ENCODE data around the gene HOXC10. TPM values are rescaled to one million over a fixed set of nuclear protein-coding genes. Genes with fewer than 3 reads are reported as not detected.
A peak's percentile ranks its signal among the peaks of the same experiment; 100 is the strongest.

Gene HOXC10
- total RNA-seq, 3 donors from 2014 or later (not counting 1 experiment from before 2014, with no cell fraction given) = not detected

GRCh38 chr12:54000116-54001114 lies 15.5 kb downstream of the HOXC10 start, which contains the start of gene HOXC9:
Gene HOXC9 (plus strand): TSS chr12:54000161. CDS start chr12:54000189, 28 bp downstream.
- intact Hi-C loops (cut with micrococcal nuclease) = no loop called here
- Histone ChIP-seq H3K27me3 (ENCODE audit: control insufficient read depth, insufficient read depth, low read length) (peaks cover 92% of the 10 kb centered on the region), H3K27ac (ENCODE audit: low read length) (no peak within 1 kb of the TSS), H3K4me1 (ENCODE audit: control insufficient read depth, insufficient read depth, low read length) (peaks cover 35% of the 10 kb centered on the region), H3K36me3 (ENCODE audit: control insufficient read depth, insufficient read depth, low read length) (no peaks in the 10 kb centered on the region), H3K4me3 (ENCODE audit: low read length) (no peak within 1 kb of the TSS), H3K9me3 (ENCODE audit: control insufficient read depth, insufficient read depth, low read length) (peaks cover 5% of the 10 kb centered on the region)
- TF ChIP-seq CTCF (IDR thresholded peaks at IDR 0.05) = no peak
- no peak for DNase-seq
- Mint-ChIP-seq H3K36me3 (no peaks in the 10 kb centered on the region), H3K4me3 (peak within 1 kb of the TSS; percentile 47), H3K4me1 (peaks cover 25 to 26% of the 10 kb centered on the region in 2 donors), H3K27me3 (ENCODE audit: low read depth in 2 of 2) (peaks cover 77 to 88% of the 10 kb centered on the region in 2 donors), H3K27ac (peak within 1 kb of the TSS in 1 of 2 donors; percentile 23), H3K9me3 (no peaks in the 10 kb centered on the region)
- 6% methylated on average over 86 of the region's 87 CpGs for WGBS (ENCODE audit: insufficient coverage)
- ATAC-seq = no peak

DNA sequence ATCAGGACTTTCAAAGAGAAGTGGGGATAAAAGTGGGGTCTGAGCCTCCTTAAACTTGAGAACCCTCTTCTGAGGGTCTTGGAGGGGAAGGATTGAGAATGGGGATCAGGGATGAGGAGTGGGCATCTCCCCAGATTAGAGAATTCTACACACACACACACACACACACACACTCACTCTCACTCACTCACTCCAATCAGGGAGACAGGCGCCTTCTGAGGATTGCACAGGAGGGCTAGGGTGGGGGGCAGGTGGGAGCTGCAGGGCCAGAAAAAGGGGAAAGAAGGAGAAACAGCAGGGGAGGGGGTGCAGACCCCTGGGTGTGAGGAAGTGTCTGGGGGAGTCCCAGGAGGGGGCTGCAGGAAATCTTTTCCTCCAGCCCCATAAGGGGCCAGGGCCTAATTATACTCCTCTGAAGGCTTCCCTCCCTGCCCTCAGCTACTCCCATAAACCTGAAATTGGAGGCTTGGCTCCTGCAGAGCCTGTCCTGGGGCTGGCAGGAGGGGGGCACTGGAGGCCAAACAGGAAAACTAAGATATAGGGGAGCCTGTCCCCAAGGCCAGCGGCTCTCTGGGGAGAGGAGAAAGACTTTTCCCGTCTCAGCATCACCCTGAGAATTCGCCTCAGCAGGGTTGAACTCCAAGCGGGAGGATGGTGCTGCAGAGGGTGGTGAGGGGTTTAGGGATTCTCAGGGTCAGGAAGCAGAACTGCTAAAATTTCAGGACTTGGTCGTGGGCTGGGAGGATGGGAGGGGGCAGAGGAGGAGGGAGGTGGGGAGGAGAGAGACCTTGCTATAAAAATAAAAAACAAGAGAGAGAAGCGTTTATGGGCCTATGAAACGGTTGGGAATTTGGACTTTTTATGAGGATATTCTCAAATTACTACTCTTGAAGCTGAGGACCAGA lies 16.6 kb downstream of the HOXC10 start:
- no peak for TF ChIP-seq CTCF (IDR thresholded peaks at IDR 0.05)
- Histone ChIP-seq H3K9me3 (ENCODE audit: control insufficient read depth, insufficient read depth, low read length) (peaks cover 5% of the 10 kb centered on the region), H3K27me3 (ENCODE audit: control insufficient read depth, insufficient read depth, low read length) (peaks cover 91% of the 10 kb centered on the region), H3K4me3 (ENCODE audit: low read length) (no peak overlapping the region), H3K36me3 (ENCODE audit: control insufficient read depth, insufficient read depth, low read length) (no peaks in the 10 kb centered on the region), H3K4me1 (ENCODE audit: control insufficient read depth, insufficient read depth, low read length) (peaks cover 30% of the 10 kb centered on the region), H3K27ac (ENCODE audit: low read length) (no peak overlapping the region)
- Mint-ChIP-seq H3K9me3 (no peaks in the 10 kb centered on the region), H3K4me1 (peaks cover 23% of the 10 kb centered on the region in 2 donors), H3K36me3 (peaks cover 5% of the 10 kb centered on the region), H3K27ac (no peak overlapping the region), H3K27me3 (ENCODE audit: low read depth in 2 of 2) (peaks cover 85 to 88% of the 10 kb centered on the region in 2 donors), H3K4me3 (no peak overlapping the region)
- ATAC-seq (no peak), DNase-seq (no peak)
- WGBS (ENCODE audit: insufficient coverage) = 34% methylated on average over 7 of the region's 8 CpGs
- intact Hi-C loops (cut with micrococcal nuclease) = loop anchor here (2.0 kb wide), 1 partner anchor 13 kb away; no protein-coding TSS in a partner anchor

GRCh38 chr12:54002278-54002914 lies 17.4 kb downstream of the HOXC10 start:
- Mint-ChIP-seq H3K4me1 (peaks cover 19 to 23% of the 10 kb centered on the region in 2 donors), H3K4me3 (no peak overlapping the region), H3K36me3 (peaks cover 5% of the 10 kb centered on the region), H3K27me3 (ENCODE audit: low read depth in 2 of 2) (peaks cover 89% of the 10 kb centered on the region in 2 donors), H3K27ac (no peak overlapping the region), H3K9me3 (no peaks in the 10 kb centered on the region)
- ATAC-seq (no peak), DNase-seq (no peak)
- H3K27me3 ChIP-seq (ENCODE audit: control insufficient read depth, insufficient read depth, low read length) = peaks cover 91% of the 10 kb centered on the region
- no peak overlapping the region for H3K4me3 ChIP-seq (ENCODE audit: low read length)
- peaks cover 3% of the 10 kb centered on the region for H3K9me3 ChIP-seq (ENCODE audit: control insufficient read depth, insufficient read depth, low read length)
- peaks cover 26% of the 10 kb centered on the region for H3K4me1 ChIP-seq (ENCODE audit: control insufficient read depth, insufficient read depth, low read length)
- WGBS (ENCODE audit: insufficient coverage) = 21% methylated on average over 17 of the region's 19 CpGs
- intact Hi-C loops (cut with micrococcal nuclease) = loop anchor here (2.0 kb wide), 1 partner anchor 14 kb away; no protein-coding TSS in a partner anchor
- H3K36me3 ChIP-seq (ENCODE audit: control insufficient read depth, insufficient read depth, low read length) = no peaks in the 10 kb centered on the region
- no peak overlapping the region for H3K27ac ChIP-seq (ENCODE audit: low read length)
- TF ChIP-seq CTCF (IDR thresholded peaks at IDR 0.05) = no peak

Data from natural killer cell (primary cell).